Measurements from ENCODE around the gene JAM3. TPM values are rescaled to one million over a fixed set of nuclear protein-coding genes. Genes with fewer than 3 reads are reported as not detected.
"Not testable (repeated sequence)": the region's sequence is repeated elsewhere in the genome, so short reads cannot be mapped to it uniquely, and the experiment has no call there.

The JAM3 gene
- total RNA-seq, 2 donors from 2014 or later = 2.9 to 5.7 TPM

DNA sequence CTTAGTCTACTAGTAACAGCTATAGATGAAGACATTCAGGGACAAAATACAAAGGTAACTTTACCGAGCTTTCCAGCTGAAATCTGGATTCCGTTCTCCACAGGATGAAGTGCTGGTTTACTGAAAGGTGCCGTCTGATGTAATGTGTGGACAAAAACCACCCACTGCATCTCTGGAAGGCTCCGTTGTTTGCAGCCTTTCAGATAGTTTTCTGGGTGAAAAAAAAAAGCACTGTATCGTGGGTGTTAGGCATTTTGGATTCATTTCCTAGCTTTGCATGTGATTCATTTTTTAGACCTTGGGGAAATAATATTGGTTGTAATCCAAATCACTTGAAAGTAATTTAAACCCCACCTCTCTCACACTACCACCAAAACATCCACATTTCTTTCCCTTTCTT, 10.4 kb downstream of the JAM3 start:
- Mint-ChIP-seq H3K27ac (no peak overlapping the region), H3K9me3 (no peaks in the 10 kb centered on the region), H3K4me1 (ENCODE audit: low read depth in 2 of 2) (no peaks in the 10 kb centered on the region), H3K36me3 (peaks cover 8% of the 10 kb centered on the region), H3K4me3 (no peak overlapping the region), H3K27me3 (peaks cover 15 to 29% of the 10 kb centered on the region in 2 donors)
- ATAC-seq (no peak), DNase-seq (ENCODE audit: low spot score) (no peak)

- not testable (repeated sequence) for H3K4me3 Mint-ChIP-seq; DNase-seq (ENCODE audit: low spot score); H3K9me3 Mint-ChIP-seq; H3K36me3 Mint-ChIP-seq; H3K27ac Mint-ChIP-seq; ATAC-seq; H3K4me1 Mint-ChIP-seq (ENCODE audit: low read depth in 2 of 2)
- peaks cover 12 to 16% of the 10 kb centered on the region in 2 donors for H3K27me3 Mint-ChIP-seq
These were observed 12.4 kb downstream of the JAM3 start for GRCh38 chr11:134081258-134081657.

- Mint-ChIP-seq H3K4me3 (no peak overlapping the region), H3K4me1 (ENCODE audit: low read depth in 2 of 2) (no peaks in the 10 kb centered on the region), H3K9me3 (no peaks in the 10 kb centered on the region), H3K27me3 (peaks cover 14 to 20% of the 10 kb centered on the region in 2 donors), H3K27ac (no peak overlapping the region), H3K36me3 (peaks cover 8% of the 10 kb centered on the region)
- ATAC-seq (no peak), DNase-seq (ENCODE audit: low spot score) (no peak)
These were observed 14.1 kb downstream of the JAM3 start for GRCh38 chr11:134082990-134083389.

- Mint-ChIP-seq H3K36me3 (no peaks in the 10 kb centered on the region), H3K4me1 (ENCODE audit: low read depth in 2 of 2) (no peaks in the 10 kb centered on the region), H3K9me3 (no peaks in the 10 kb centered on the region), H3K4me3 (no peak overlapping the region), H3K27ac (no peak overlapping the region), H3K27me3 (peaks cover 9 to 12% of the 10 kb centered on the region in 2 donors)
- DNase-seq (ENCODE audit: low spot score) (no peak), ATAC-seq (no peak)
These were observed 17.5 kb downstream of the JAM3 start for GRCh38 chr11:134086376-134086775.

- DNase-seq (ENCODE audit: low spot score); H3K27me3 Mint-ChIP-seq; H3K9me3 Mint-ChIP-seq; H3K4me3 Mint-ChIP-seq; H3K36me3 Mint-ChIP-seq; H3K4me1 Mint-ChIP-seq (ENCODE audit: low read depth in 2 of 2); H3K27ac Mint-ChIP-seq; ATAC-seq: not testable (repeated sequence)
These were observed 23.1 kb downstream of the JAM3 start for GRCh38 chr11:134092006-134092405.

DNA sequence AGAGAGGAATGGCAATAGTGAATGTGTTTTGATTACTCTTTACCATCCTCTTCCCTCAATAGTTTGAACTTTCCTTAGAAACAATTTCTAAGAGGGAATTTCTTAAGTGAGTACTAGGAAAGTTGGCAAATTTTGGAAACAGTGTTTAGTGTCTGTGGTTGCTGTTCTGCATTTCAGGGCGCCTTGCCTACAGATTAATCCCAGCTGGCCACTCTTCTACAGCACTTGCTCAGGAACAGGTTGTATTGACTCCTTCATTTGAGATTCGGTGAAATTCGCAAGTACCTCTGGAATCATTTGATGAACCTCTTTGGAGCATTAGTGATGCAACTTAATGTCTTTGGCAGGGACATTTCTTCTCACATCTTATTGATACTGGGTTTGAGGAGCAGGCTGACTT, 28.3 kb downstream of the JAM3 start:
- H3K36me3 Mint-ChIP-seq = no peaks in the 10 kb centered on the region
- no peaks in the 10 kb centered on the region for H3K4me1 Mint-ChIP-seq (ENCODE audit: low read depth in 2 of 2)
- H3K9me3 Mint-ChIP-seq = no peaks in the 10 kb centered on the region
- H3K4me3 Mint-ChIP-seq = no peak overlapping the region
- H3K27me3 Mint-ChIP-seq = peaks cover under 1 to 10% of the 10 kb centered on the region in 2 donors
- no peak for ATAC-seq
- H3K27ac Mint-ChIP-seq = no peak overlapping the region
- DNase-seq (ENCODE audit: low spot score) = no peak

GRCh38 chr11:134098566-134099184, 29.8 kb downstream of the JAM3 start:
- no peak overlapping the region for H3K4me3 Mint-ChIP-seq
- H3K36me3 Mint-ChIP-seq = no peaks in the 10 kb centered on the region
- H3K9me3 Mint-ChIP-seq = no peaks in the 10 kb centered on the region
- peaks cover 7 to 12% of the 10 kb centered on the region in 2 donors for H3K27me3 Mint-ChIP-seq
- ATAC-seq (no peak), DNase-seq (ENCODE audit: low spot score) (no peak)
- H3K4me1 Mint-ChIP-seq (ENCODE audit: low read depth in 2 of 2) = no peaks in the 10 kb centered on the region
- H3K27ac Mint-ChIP-seq = no peak overlapping the region

DNA sequence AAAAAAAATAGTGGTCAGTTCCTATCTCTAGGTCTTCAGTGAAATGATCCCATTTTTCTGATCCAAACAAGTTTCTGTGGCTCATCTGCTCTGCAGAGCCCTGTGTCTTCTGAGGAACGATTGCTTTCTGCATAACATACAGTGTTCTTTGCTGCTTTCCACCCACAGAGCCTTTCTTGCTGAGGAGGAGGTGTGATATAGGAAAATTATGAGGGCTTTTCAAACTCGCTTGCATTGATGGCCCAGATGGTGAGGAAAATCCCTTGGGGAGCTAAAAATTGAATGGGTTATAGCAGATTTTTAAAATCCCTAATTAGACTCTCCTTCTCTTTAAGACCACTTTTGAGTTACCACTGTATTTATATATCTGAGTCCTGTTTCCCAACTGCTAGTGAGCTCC, 31.3 kb downstream of the JAM3 start:
- no peak overlapping the region for H3K4me3 Mint-ChIP-seq
- H3K27me3 Mint-ChIP-seq = peaks cover 16 to 17% of the 10 kb centered on the region in 2 donors
- no peaks in the 10 kb centered on the region for H3K4me1 Mint-ChIP-seq (ENCODE audit: low read depth in 2 of 2)
- ATAC-seq = no peak
- DNase-seq (ENCODE audit: low spot score) = no peak
- H3K27ac Mint-ChIP-seq = no peak overlapping the region
- H3K9me3 Mint-ChIP-seq = peaks cover 2% of the 10 kb centered on the region
- peaks cover 5% of the 10 kb centered on the region for H3K36me3 Mint-ChIP-seq

DNA sequence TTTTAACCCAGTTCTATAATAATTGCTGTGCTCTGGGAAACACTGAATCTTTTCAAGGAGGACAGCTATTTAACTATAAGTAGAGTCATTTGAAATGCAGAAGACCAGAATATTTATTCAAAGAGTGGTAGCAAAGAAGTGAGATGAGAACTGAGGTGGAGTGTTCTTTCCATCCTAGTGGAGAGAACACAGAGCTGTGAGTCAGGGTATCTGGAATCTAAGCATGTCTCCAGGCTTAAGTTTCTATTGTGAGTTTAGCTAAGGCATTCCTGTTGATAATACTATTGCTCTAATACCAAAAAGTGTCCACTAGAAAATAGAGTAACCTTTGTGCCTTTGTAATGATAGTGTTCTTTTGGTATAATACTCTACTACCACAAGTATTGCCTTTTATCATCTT, 32.4 kb downstream of the JAM3 start:
- H3K4me1 Mint-ChIP-seq (ENCODE audit: low read depth in 2 of 2) = no peaks in the 10 kb centered on the region
- DNase-seq (ENCODE audit: low spot score) = no peak
- H3K27me3 Mint-ChIP-seq = peaks cover 16 to 17% of the 10 kb centered on the region in 2 donors
- ATAC-seq = no peak
- peaks cover 6% of the 10 kb centered on the region for H3K36me3 Mint-ChIP-seq
- no peak overlapping the region for H3K27ac Mint-ChIP-seq
- no peak overlapping the region for H3K4me3 Mint-ChIP-seq
- H3K9me3 Mint-ChIP-seq = peaks cover 6% of the 10 kb centered on the region

DNA sequence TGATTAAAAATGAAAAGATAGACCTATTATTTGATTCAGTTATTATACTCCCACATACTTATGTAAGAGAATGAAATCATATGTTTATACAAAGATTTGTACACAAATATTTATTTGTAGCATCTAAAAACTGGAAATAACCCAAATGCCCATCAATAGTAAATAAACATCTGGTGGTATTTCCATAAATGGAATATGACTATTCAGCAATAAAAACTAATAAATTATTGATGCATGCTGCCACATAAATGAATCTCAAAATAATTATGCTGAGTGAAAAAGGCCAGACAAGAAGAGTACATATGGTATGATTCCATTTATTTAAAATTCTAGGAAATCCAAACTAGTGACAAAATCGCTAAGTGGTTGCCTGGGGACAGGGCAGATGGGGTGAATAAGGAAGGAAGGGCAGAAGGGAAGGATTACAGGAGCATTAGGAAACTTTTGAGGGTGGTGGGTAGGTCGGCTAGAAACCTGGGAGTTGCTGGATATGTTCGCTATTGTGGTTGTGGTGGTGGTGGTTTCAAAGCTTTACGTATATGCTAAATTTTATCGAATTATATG, 41.5 kb downstream of the JAM3 start:
- Mint-ChIP-seq H3K4me3 (no peak overlapping the region), H3K27me3 (peaks cover 8 to 21% of the 10 kb centered on the region in 2 donors), H3K27ac (no peak overlapping the region), H3K36me3 (peaks cover 5% of the 10 kb centered on the region), H3K9me3 (peaks cover 2% of the 10 kb centered on the region), H3K4me1 (ENCODE audit: low read depth in 2 of 2) (no peaks in the 10 kb centered on the region)
- ATAC-seq (no peak), DNase-seq (ENCODE audit: low spot score) (no peak)

GRCh38 chr11:134113787-134114186, 44.9 kb downstream of the JAM3 start:
- not testable (repeated sequence) for H3K4me3 Mint-ChIP-seq; ATAC-seq; H3K27ac Mint-ChIP-seq; H3K4me1 Mint-ChIP-seq (ENCODE audit: low read depth in 2 of 2); H3K9me3 Mint-ChIP-seq; H3K36me3 Mint-ChIP-seq; DNase-seq (ENCODE audit: low spot score)
- peaks cover 14 to 31% of the 10 kb centered on the region in 2 donors for H3K27me3 Mint-ChIP-seq

- H3K9me3 Mint-ChIP-seq = no peaks in the 10 kb centered on the region
- no peaks in the 10 kb centered on the region for H3K36me3 Mint-ChIP-seq
- no peak overlapping the region for H3K27ac Mint-ChIP-seq
- ATAC-seq = no peak
- H3K27me3 Mint-ChIP-seq = peaks cover 18 to 20% of the 10 kb centered on the region in 2 donors
- peaks cover 0 to 3% of the 10 kb centered on the region in 2 donors for H3K4me1 Mint-ChIP-seq (ENCODE audit: low read depth in 2 of 2)
- DNase-seq (ENCODE audit: low spot score) = no peak
- H3K4me3 Mint-ChIP-seq = no peak overlapping the region
These were observed 47.3 kb downstream of the JAM3 start for GRCh38 chr11:134116210-134116609.

DNA sequence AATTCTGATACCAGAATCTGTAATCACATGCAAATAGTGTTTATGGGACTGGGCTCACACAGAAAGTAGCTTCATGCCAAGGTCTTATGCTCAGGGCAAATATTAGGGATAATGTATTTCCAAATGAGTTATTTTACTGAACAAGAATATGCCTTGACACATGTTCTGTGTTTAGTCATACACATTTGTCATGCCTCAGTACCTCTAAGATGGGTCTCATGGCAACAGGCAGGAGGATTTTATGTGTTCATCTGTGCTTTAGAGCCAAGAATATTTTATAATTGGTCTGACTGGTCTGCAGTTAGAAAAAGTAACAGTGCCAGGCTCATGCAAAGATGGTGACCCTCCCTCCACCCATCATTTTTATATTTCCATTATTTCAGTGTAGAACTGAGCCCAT, 49.1 kb downstream of the JAM3 start:
- no peak for ATAC-seq
- H3K4me3 Mint-ChIP-seq = no peak overlapping the region

GRCh38 chr11:134119094-134119493, 50.2 kb downstream of the JAM3 start:
- Mint-ChIP-seq H3K36me3 (no peaks in the 10 kb centered on the region), H3K4me3 (no peak overlapping the region)
- peak; percentile 32 to 82 for ATAC-seq

More for the DNA sequence above, 49.1 kb downstream of the JAM3 start:
- DNase-seq (ENCODE audit: low spot score) = no peak
- no peaks in the 10 kb centered on the region for H3K9me3 Mint-ChIP-seq
- peaks cover 23 to 29% of the 10 kb centered on the region in 2 donors for H3K27me3 Mint-ChIP-seq
- no peaks in the 10 kb centered on the region for H3K36me3 Mint-ChIP-seq
- peaks cover 0 to 3% of the 10 kb centered on the region in 2 donors for H3K4me1 Mint-ChIP-seq (ENCODE audit: low read depth in 2 of 2)
- no peak overlapping the region for H3K27ac Mint-ChIP-seq

More at GRCh38 chr11:134119094-134119493, 50.2 kb downstream of the JAM3 start:
- Mint-ChIP-seq H3K27ac (no peak overlapping the region), H3K27me3 (peaks cover 29 to 37% of the 10 kb centered on the region in 2 donors), H3K9me3 (no peaks in the 10 kb centered on the region), H3K4me1 (ENCODE audit: low read depth in 2 of 2) (peaks cover 0 to 3% of the 10 kb centered on the region in 2 donors)
- DNase-seq (ENCODE audit: low spot score) = no peak
